Fibroblast of skin of left biceps (primary cell): ENCODE measurements around the gene DMRTA2.
"Not testable (repeated sequence)": the region's sequence is repeated elsewhere in the genome, so short reads cannot be mapped to it uniquely, and the experiment has no call there.

Experiments
- DNase-seq, 2 experiments: peaks; one replicate each; pipeline ENCODE4 v3.0.0-alpha.2; 2013; ENCODE audit warnings: low read depth in 2 of 2

DMRTA2 gene

DNA sequence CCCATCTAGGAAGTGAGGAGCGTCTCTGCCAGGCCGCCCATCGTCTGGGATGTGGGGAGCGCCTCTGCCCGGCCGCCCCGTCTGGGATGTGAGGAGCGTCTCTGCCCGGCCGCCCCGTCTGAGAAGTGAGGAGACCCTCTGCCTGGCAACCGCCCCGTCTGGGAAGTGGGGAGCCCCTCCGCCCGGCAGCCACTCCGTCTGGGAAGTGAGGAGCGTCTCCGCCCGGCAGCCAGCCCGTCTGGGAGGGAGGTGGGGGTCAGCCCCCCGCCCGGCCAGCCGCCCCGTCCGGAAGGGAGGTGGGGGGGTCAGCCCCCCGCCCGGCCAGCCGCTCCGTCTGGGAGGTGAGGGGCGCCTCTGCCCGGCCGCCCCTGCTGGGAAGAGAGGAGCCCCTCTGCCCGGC, 41.7 kb downstream of the DMRTA2 start:
- DNase-seq = not testable (repeated sequence)

DNA sequence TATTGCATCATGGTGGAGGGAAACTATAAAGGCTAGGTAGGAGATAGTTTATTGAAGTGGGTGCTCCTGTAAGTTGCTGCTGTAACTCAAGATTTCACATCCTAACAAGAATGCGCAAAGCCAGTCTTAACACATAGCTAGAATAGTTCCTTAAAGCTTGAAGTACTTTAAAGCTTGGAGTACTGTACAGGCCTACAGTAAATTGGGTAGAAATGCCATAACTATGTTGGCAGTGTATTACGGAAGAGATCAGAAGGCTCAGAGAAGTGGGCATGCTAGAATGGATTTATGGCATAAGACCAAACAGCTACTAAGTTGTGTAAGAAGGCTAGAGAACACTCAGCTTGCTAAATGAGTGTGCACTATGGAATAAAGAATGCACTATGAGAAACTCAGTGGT, 44.5 kb downstream of the DMRTA2 start:
- no peak for DNase-seq

DNA sequence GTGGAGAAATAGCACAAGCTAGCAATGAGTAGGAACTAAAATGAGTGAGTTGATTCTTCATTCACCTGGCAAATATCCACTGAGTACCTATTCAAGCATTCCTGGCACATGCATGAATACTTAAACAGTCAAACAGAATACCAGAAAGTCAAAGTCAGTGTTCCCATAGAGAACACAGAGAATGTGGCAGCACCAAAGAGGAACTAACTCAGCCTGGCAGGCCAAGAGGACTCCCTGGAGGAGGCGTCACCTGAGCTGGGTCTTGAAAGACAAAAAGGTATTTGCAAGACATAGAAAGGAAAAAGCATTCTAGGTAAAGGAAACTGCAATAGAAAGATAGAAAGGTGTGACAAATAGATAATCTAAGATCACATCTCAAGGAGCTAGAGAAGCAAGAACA, 49.7 kb downstream of the DMRTA2 start:
- DNase-seq = no peak

GRCh38 chr1:50371749-50372148, 51.5 kb downstream of the DMRTA2 start:
- DNase-seq = no peak

DNA sequence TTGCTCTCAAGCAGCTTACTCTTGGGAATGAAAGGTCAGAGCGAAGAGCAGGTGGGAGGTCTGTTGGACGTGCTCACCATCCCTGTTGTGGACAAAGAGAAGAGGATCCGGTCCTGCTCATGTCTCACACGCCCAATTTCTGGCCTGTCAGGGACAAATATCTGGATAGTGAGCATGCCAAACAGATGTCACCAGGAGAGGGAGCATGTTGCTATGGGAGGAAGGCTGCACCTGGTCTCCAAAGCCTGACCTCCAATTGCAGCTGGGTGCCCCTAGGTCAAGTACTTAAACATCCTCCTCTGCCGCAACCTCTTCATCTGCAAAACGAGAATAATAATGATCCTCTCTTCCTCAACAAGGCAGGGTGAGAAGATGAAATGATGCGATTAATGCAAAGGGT, 53.4 kb downstream of the DMRTA2 start:
- no peak for DNase-seq

DNA sequence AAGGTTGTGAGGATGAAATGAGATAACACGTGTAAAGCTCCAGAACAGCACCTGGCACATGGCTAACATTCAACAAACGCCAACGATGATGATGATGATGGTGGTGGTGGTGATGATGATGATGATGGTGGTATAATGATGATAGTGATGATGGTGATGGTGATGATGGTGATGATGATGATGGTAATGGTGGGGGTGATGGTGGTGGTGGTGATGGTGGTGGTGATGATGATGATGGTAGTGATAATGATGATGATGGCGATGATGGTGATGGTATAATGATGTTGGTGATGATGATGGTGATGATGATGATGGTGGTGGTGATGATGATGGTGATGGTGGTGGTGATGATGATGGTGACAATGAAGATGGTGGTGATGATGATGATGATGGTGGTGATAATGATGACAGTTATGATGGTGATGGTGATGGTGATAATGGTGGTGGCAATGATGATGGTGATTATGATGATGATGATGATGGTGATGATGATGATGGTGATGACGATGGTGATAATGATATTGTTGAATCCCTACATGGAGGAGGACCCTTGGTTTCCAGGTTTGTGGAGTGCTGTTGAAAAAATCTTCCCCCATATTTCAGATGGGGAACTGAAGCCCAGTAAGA, 54.1 kb downstream of the DMRTA2 start:
- no peak for DNase-seq

GRCh38 chr1:50368179-50369007, 54.9 kb downstream of the DMRTA2 start:
- no peak for DNase-seq
